ENCODE results near the gene MTCH2. TPM values are rescaled to one million over a fixed set of nuclear protein-coding genes. Genes with fewer than 3 reads are reported as not detected.

Gene MTCH2
- total RNA-seq, 1 donor from 2014 or later = 75.7 TPM

- peak overlapping the region; percentile 99 for H3K27ac Mint-ChIP-seq
- no peak for DNase-seq (ENCODE audit: low spot score, unreplicated experiment)
- H3K4me1 Mint-ChIP-seq (ENCODE audit: low read depth) = peaks cover 16% of the 10 kb centered on the region
- no peaks in the 10 kb centered on the region for H3K9me3 Mint-ChIP-seq (ENCODE audit: low read depth)
- H3K27me3 Mint-ChIP-seq = no peaks in the 10 kb centered on the region
- TF ChIP-seq CTCF (IDR thresholded peaks at IDR 0.05; ENCODE audit: unreplicated experiment) = no peak
- peak overlapping the region; percentile 100 for H3K4me3 Mint-ChIP-seq (ENCODE audit: low read depth)
- H3K36me3 Mint-ChIP-seq (ENCODE audit: insufficient read depth) = peaks cover 20% of the 10 kb centered on the region
These were observed 64.8 kb downstream of the MTCH2 start for GRCh38 chr11:47577460-47578041.

GRCh38 chr11:47573321-47573720 lies 69.0 kb downstream of the MTCH2 start:
- no peak for DNase-seq (ENCODE audit: low spot score, unreplicated experiment)
- Mint-ChIP-seq H3K4me1 (ENCODE audit: low read depth) (peaks cover 5% of the 10 kb centered on the region), H3K27me3 (no peaks in the 10 kb centered on the region), H3K9me3 (ENCODE audit: low read depth) (no peaks in the 10 kb centered on the region), H3K36me3 (ENCODE audit: insufficient read depth) (peaks cover 20% of the 10 kb centered on the region), H3K4me3 (ENCODE audit: low read depth) (no peak overlapping the region), H3K27ac (no peak overlapping the region)
- TF ChIP-seq CTCF (IDR thresholded peaks at IDR 0.05; ENCODE audit: unreplicated experiment) = no peak

GRCh38 chr11:47572715-47573255 lies 69.6 kb downstream of the MTCH2 start:
- Mint-ChIP-seq H3K36me3 (ENCODE audit: insufficient read depth) (peaks cover 20% of the 10 kb centered on the region), H3K9me3 (ENCODE audit: low read depth) (no peaks in the 10 kb centered on the region), H3K27ac (no peak overlapping the region), H3K4me1 (ENCODE audit: low read depth) (peaks cover under 1% of the 10 kb centered on the region), H3K4me3 (ENCODE audit: low read depth) (no peak overlapping the region), H3K27me3 (no peaks in the 10 kb centered on the region)
- DNase-seq (ENCODE audit: low spot score, unreplicated experiment) = no peak
- no peak for TF ChIP-seq CTCF (IDR thresholded peaks at IDR 0.05; ENCODE audit: unreplicated experiment)

- H3K27ac Mint-ChIP-seq = no peak overlapping the region
These were observed 70.5 kb downstream of the MTCH2 start for GRCh38 chr11:47571895-47572294.

GRCh38 chr11:47571357-47571729 lies 71.0 kb downstream of the MTCH2 start:
- no peak for DNase-seq (ENCODE audit: low spot score, unreplicated experiment)
- Mint-ChIP-seq H3K4me3 (ENCODE audit: low read depth) (no peak overlapping the region), H3K9me3 (ENCODE audit: low read depth) (no peaks in the 10 kb centered on the region), H3K4me1 (ENCODE audit: low read depth) (peaks cover 5% of the 10 kb centered on the region), H3K27me3 (no peaks in the 10 kb centered on the region), H3K27ac (no peak overlapping the region), H3K36me3 (ENCODE audit: insufficient read depth) (peaks cover 17% of the 10 kb centered on the region)
- TF ChIP-seq CTCF (IDR thresholded peaks at IDR 0.05; ENCODE audit: unreplicated experiment) = no peak

More at GRCh38 chr11:47571895-47572294, 70.5 kb downstream of the MTCH2 start:
- no peaks in the 10 kb centered on the region for H3K9me3 Mint-ChIP-seq (ENCODE audit: low read depth)
- H3K4me1 Mint-ChIP-seq (ENCODE audit: low read depth) = no peaks in the 10 kb centered on the region
- H3K27me3 Mint-ChIP-seq = no peaks in the 10 kb centered on the region
- peaks cover 17% of the 10 kb centered on the region for H3K36me3 Mint-ChIP-seq (ENCODE audit: insufficient read depth)
- no peak overlapping the region for H3K4me3 Mint-ChIP-seq (ENCODE audit: low read depth)
- TF ChIP-seq CTCF (IDR thresholded peaks at IDR 0.05; ENCODE audit: unreplicated experiment) = no peak
- DNase-seq (ENCODE audit: low spot score, unreplicated experiment) = no peak

Measured in progenitor cell of endocrine pancreas (in vitro differentiated cells).